ENCODE measurements around the gene IMMP1L. TPM values are rescaled to one million over a fixed set of nuclear protein-coding genes. Genes with fewer than 3 reads are reported as not detected.

IMMP1L gene
- total RNA-seq, 1 donor from 2014 or later, result 54.0 TPM

GRCh38 chr11:31412946-31413345 is 96.5 kb downstream of the IMMP1L start:
- no peak for TF ChIP-seq CTCF (conservative IDR thresholded peaks at IDR 0.05)
- H3K27me3 Mint-ChIP-seq (ENCODE audit: low read depth), result no peaks in the 10 kb centered on the region
- peaks cover 21% of the 10 kb centered on the region for H3K36me3 Mint-ChIP-seq (ENCODE audit: low read depth)
- DNase-seq (ENCODE audit: low read depth, low spot score), result no peak
- H3K4me1 Mint-ChIP-seq, result peaks cover 21% of the 10 kb centered on the region
- no peak overlapping the region for H3K4me3 Mint-ChIP-seq
- H3K27ac Mint-ChIP-seq (ENCODE audit: unreplicated experiment), result no peak overlapping the region
- H3K9me3 Mint-ChIP-seq, result peaks cover 6% of the 10 kb centered on the region

GRCh38 chr11:31408201-31408600 is 101.2 kb downstream of the IMMP1L start:
- Mint-ChIP-seq H3K4me3 (no peak overlapping the region), H3K4me1 (peaks cover 3% of the 10 kb centered on the region), H3K9me3 (peaks cover 5% of the 10 kb centered on the region), H3K36me3 (ENCODE audit: low read depth) (peaks cover 17% of the 10 kb centered on the region), H3K27me3 (ENCODE audit: low read depth) (no peaks in the 10 kb centered on the region), H3K27ac (ENCODE audit: unreplicated experiment) (no peak overlapping the region)
- no peak for TF ChIP-seq CTCF (conservative IDR thresholded peaks at IDR 0.05)
- no peak for DNase-seq (ENCODE audit: low read depth, low spot score)

- H3K36me3 Mint-ChIP-seq (ENCODE audit: low read depth), result peaks cover 30% of the 10 kb centered on the region
- no peak for DNase-seq (ENCODE audit: low read depth, low spot score)
- TF ChIP-seq CTCF (conservative IDR thresholded peaks at IDR 0.05), result no peak
- H3K27ac Mint-ChIP-seq (ENCODE audit: unreplicated experiment), result no peak overlapping the region
- H3K4me1 Mint-ChIP-seq, result peaks cover 5% of the 10 kb centered on the region
- H3K27me3 Mint-ChIP-seq (ENCODE audit: low read depth), result no peaks in the 10 kb centered on the region
- peaks cover 5% of the 10 kb centered on the region for H3K9me3 Mint-ChIP-seq
- no peak overlapping the region for H3K4me3 Mint-ChIP-seq
These were observed 104.8 kb downstream of the IMMP1L start for GRCh38 chr11:31404614-31405013.

- Mint-ChIP-seq H3K36me3 (ENCODE audit: low read depth) (peaks cover 46% of the 10 kb centered on the region), H3K27ac (ENCODE audit: unreplicated experiment) (no peak overlapping the region)
These were observed 112.1 kb downstream of the IMMP1L start for GRCh38 chr11:31397239-31397834.

GRCh38 chr11:31387379-31387778 is 122.0 kb downstream of the IMMP1L start:
- Mint-ChIP-seq H3K4me3 (no peak overlapping the region), H3K9me3 (peaks cover 21% of the 10 kb centered on the region), H3K27me3 (ENCODE audit: low read depth) (no peaks in the 10 kb centered on the region), H3K36me3 (ENCODE audit: low read depth) (peaks cover 47% of the 10 kb centered on the region), H3K27ac (ENCODE audit: unreplicated experiment) (no peak overlapping the region), H3K4me1 (no peaks in the 10 kb centered on the region)
- no peak for DNase-seq (ENCODE audit: low read depth, low spot score)
- TF ChIP-seq CTCF (conservative IDR thresholded peaks at IDR 0.05), result no peak

More at GRCh38 chr11:31397239-31397834, 112.1 kb downstream of the IMMP1L start:
- no peaks in the 10 kb centered on the region for H3K27me3 Mint-ChIP-seq (ENCODE audit: low read depth)
- H3K4me1 Mint-ChIP-seq, result peaks cover 13% of the 10 kb centered on the region
- peak; percentile 76 for TF ChIP-seq CTCF (conservative IDR thresholded peaks at IDR 0.05)
- peaks cover 6% of the 10 kb centered on the region for H3K9me3 Mint-ChIP-seq
- DNase-seq (ENCODE audit: low read depth, low spot score), result no peak
- no peak overlapping the region for H3K4me3 Mint-ChIP-seq
